Kidney (tissue), 14 donors: ENCODE results near the gene HEY2. TPM values are rescaled to one million over a fixed set of nuclear protein-coding genes. Genes with fewer than 3 reads are reported as not detected.

ENCODE experiments used
- DNase-seq, 5 donors: peaks; one replicate each; pipeline ENCODE4 v3.0.0-alpha.2; 2013 to 2020
- FAIRE-seq: peaks from 2 replicates; lab custom pipeline; 2012; peaks lifted over from hg19 to GRCh38; lab: Jason Lieb, UNC
- H3K27ac ChIP-seq, 2 donors: one replicate each; pipeline ENCODE4 v1.7.0; 2013; ENCODE audit warnings: low read depth in 2 of 2, low read length in 2 of 2, inconsistent platforms in 1 of 2
- H3K27me3 ChIP-seq: one replicate; pipeline ENCODE4 v1.7.1; 2013; ENCODE audit warnings: low read length, inconsistent platforms; ENCODE audit not compliant: control insufficient read depth, insufficient read depth
- H3K36me3 ChIP-seq, 3 donors: one replicate each; pipeline versions ENCODE4 v1.7.0 to v1.7.1; 2013; ENCODE audit warnings: low read length in 3 of 3, control low read depth in 1 of 3, inconsistent platforms in 1 of 3; ENCODE audit not compliant: insufficient read depth in 3 of 3, control insufficient read depth in 2 of 3
- H3K4me1 ChIP-seq, 3 donors: one replicate each; pipeline versions ENCODE4 v1.7.0 to v1.7.1; 2013; ENCODE audit warnings: low read length in 3 of 3, inconsistent platforms in 1 of 3, low read depth in 1 of 3; ENCODE audit not compliant: control insufficient read depth in 2 of 3, insufficient read depth in 2 of 3
- H3K4me3 ChIP-seq, 3 donors: one replicate each; pipeline versions ENCODE4 v1.7.0 to v1.8.1; 2013; ENCODE audit warnings: low read length in 3 of 3, control low read depth in 1 of 3, inconsistent platforms in 1 of 3
- H3K9ac ChIP-seq, 3 donors: one replicate each; pipeline versions ENCODE4 v1.7.0 to v1.7.1; 2013; ENCODE audit warnings: low read length in 3 of 3, control low read depth in 1 of 3, inconsistent platforms in 1 of 3
- H3K9me3 ChIP-seq, 3 donors: one replicate each; pipeline versions ENCODE4 v1.7.0 to v1.7.1; 2013; ENCODE audit warnings: low read length in 3 of 3, control low read depth in 1 of 3, inconsistent platforms in 1 of 3; ENCODE audit not compliant: control insufficient read depth in 2 of 3, insufficient read depth in 1 of 3
- CTCF ChIP-seq: IDR thresholded peaks from 3 replicates; pipeline ENCODE4 v1.5.1; 2012; ENCODE audit warnings: mild to moderate bottlenecking, moderate library complexity, borderline replicate concordance; ENCODE audit not compliant: insufficient read depth; ENCODE audit errors: extremely low read depth
- intact Hi-C: fragments of 100-400 bp; cut with DNase I; formaldehyde crosslinking; loops from one replicate; pipeline ENCODE4 v1.11.1; 2022
- polyA plus RNA-seq: library from polyadenylated mRNA; stranded (reverse); fragments of 350-450 nt; fragmentation: Illumina TruSeq; extraction: RNeasy Lipid Tissue Mini Kit (QIAGEN cat#74804); gene quantifications from one replicate; pipeline ENCODE4 v1.2.3, GENCODE V29; 2014; ENCODE audit warnings: low read depth, low replicate concordance; ENCODE audit not compliant: insufficient read depth
- total RNA-seq: library from RNA; stranded (reverse); fragmentation: NEBNext Ultra II Directional; extraction: Animal tissue kit (Norgen Biotek cat#: 25700); gene quantifications from one replicate; pipeline ENCODE4 v1.2.1, GENCODE V29; 2021
- donor health status: control.
- donor health status: control.
- donor health status: control.
- donor health status: control.
- donor health status: control.
- donor health status: DM: yes; HTN: yes; CAD: no.
- donor health status: Normal renal cell carcinoma (clear cell type).

Gene HEY2
- total and polyA plus RNA-seq, 2 donors from 2014 or later = 4.2 to 10.7 TPM

- FAIRE-seq (no peak), DNase-seq (peak; percentile 88 to 95 (median 92))
- intact Hi-C loops = loop anchor here (10.0 kb wide), 1 partner anchor 64 kb away; no protein-coding TSS in a partner anchor
- Histone ChIP-seq H3K36me3 (no peaks in the 10 kb centered on the region), H3K27me3 (no peaks in the 10 kb centered on the region), H3K27ac (peak within 1 kb of the TSS; percentile 89 to 93), H3K4me1 (peaks cover 0 to 17% (median 13%) of the 10 kb centered on the region in 3 donors), H3K9ac (peak within 1 kb of the TSS; percentile 47 to 92 (median 87)), H3K4me3 (peak within 1 kb of the TSS; percentile 68 to 96 (median 80)), H3K9me3 (no peaks in the 10 kb centered on the region)
- no peak for TF ChIP-seq CTCF
Observed at GRCh38 chr6:125790358-125791150, 41.1 kb downstream of the HEY2 start, which contains the start of gene NCOA7. NCOA7 (plus strand) TSS chr6:125790960; CDS start chr6:125815355, 24,395 bp downstream.

- Histone ChIP-seq H3K36me3 (no peaks in the 10 kb centered on the region), H3K4me3 (peak overlapping the region; percentile 68 to 96 (median 80)), H3K4me1 (peaks cover 0 to 17% (median 13%) of the 10 kb centered on the region in 3 donors), H3K9me3 (no peaks in the 10 kb centered on the region), H3K27me3 (no peaks in the 10 kb centered on the region), H3K27ac (peak overlapping the region; percentile 89 to 93), H3K9ac (peak overlapping the region; percentile 47 to 92 (median 87))
- peak; percentile 63 for TF ChIP-seq CTCF
- intact Hi-C loops = loop anchor here (10.0 kb wide), 1 partner anchor 64 kb away; no protein-coding TSS in a partner anchor
- FAIRE-seq (no peak), DNase-seq (peak in 4 of 5 donors; percentile 54 to 80 (median 68))
Observed at GRCh38 chr6:125791151-125791819, 41.9 kb downstream of the HEY2 start.

- intact Hi-C loops = loop anchor here (10.0 kb wide), 1 partner anchor 63 kb away; no protein-coding TSS in a partner anchor
- Histone ChIP-seq H3K27ac (peak overlapping the region; percentile 89 to 93), H3K9ac (peak overlapping the region; percentile 47 to 92 (median 87)), H3K4me1 (peaks cover 0 to 17% (median 13%) of the 10 kb centered on the region in 3 donors), H3K4me3 (peak overlapping the region; percentile 68 to 96 (median 80)), H3K36me3 (no peaks in the 10 kb centered on the region), H3K9me3 (no peaks in the 10 kb centered on the region), H3K27me3 (no peaks in the 10 kb centered on the region)
- TF ChIP-seq CTCF = no peak
- DNase-seq = no peak
- FAIRE-seq = no peak
Observed at GRCh38 chr6:125791820-125792165, 42.4 kb downstream of the HEY2 start.
